SIG-M5 treated with dmso at 0.1 percent for 504 hours (cell line): ENCODE data around the gene CALR3.
A peak's percentile ranks its signal among the peaks of the same experiment; 100 is the strongest.
"Not testable (repeated sequence)": the region's sequence is repeated elsewhere in the genome, so short reads cannot be mapped to it uniquely, and the experiment has no call there.

Experiments used
- DNase-seq: peaks from one replicate; lab custom pipeline; 2025; ENCODE audit not compliant: unreplicated experiment; lab: John Stamatoyannopoulos, UW

CALR3 gene, protein sequence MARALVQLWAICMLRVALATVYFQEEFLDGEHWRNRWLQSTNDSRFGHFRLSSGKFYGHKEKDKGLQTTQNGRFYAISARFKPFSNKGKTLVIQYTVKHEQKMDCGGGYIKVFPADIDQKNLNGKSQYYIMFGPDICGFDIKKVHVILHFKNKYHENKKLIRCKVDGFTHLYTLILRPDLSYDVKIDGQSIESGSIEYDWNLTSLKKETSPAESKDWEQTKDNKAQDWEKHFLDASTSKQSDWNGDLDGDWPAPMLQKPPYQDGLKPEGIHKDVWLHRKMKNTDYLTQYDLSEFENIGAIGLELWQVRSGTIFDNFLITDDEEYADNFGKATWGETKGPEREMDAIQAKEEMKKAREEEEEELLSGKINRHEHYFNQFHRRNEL

DNA sequence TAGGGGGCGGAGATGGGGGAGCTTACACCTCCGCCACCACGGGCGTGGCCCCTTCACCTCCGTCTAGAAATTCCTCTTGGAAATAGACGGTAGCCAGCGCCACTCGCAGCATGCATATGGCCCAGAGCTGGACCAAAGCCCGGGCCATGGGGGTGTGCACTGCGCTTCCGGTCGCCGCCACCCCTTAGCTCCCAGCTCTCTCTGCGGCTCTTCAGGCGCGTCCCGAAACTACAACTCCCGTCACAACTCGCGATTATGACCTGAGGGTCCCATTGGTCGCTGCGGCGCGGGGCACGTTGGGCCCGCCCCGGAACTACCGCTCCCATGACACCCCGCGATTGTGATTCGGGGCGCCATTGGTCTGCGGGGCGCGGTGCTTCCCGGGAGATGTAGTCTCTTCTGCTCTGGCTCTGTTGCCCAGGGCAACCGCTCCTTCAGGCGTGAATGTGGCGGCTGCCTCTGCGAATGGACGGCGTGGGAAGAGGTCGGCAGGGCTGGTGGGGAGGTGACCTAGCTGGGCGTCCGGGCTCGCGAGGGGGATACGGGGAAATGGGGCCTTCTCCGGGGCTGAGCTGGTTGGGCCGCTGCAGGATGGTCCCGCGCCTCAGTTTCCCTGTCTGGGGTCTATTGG, at the start of gene CALR3, which contains the start of gene C19orf44:
TSS of gene CALR3 (minus strand) at position 186 of the 631 bp plus-strand sequence. CDS start at position 148, 38 bp downstream.
TSS of gene C19orf44 (plus strand) at position 413 of the 631 bp plus-strand sequence. CDS start 4,399 bp downstream, outside the sequence.
- DNase-seq: peak; percentile 98

DNA sequence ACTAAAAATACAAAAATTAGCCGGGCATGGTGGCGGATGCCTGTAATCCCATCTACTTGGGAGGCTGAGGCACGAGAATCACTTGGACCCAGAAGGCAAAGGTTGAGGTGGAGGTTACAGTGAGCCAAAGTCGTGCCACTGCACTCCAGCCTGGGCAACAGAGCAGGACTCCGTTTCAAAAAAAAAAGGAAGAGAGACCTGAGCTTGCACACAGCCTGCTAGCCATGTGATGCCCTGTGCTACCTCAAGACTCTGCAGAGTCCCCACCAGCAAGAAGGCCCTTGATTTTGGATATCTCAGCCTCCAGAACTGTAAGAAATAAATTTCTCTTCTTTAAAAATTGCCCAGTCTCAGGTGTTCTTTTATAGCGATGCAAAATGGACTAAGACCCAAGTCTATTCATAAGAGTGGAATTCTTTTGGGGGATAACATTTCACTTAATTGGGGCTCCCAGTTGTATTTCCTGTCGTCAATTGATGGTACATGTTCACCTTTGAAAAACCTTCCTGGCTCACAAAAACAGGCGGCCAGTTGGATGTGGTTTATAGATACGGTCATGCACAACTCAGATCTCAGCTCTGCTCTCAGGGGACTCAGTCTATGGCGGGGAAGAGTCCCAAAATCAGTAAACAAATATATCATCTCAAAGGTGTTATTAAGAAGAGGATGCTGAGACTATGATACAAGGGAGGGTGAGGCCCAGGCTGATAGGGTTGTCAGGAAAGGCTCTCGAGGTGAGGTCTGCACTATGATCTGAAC, 48.7 kb upstream of the CALR3 start:
- DNase-seq: no peak

DNA sequence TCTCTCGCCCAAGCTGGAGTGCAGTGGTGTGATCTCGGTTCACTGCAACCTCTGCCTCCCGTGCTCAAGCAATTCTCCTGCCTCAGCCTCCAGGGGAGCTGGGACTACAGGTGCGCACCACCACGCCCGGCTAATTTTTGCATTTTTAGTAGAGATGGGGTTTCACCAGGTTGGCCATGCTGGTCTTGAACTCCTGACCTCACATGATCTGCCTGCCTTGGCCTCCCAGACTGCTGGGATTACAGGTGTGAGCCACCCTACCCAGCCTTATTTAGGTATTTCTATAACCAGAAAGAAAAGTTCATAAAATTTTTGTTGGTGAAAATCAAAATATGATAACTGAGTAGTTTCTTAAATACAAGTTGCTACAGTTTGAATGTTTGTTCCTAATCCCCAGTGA, 47.8 kb upstream of the CALR3 start:
- DNase-seq: not testable (repeated sequence)

DNA sequence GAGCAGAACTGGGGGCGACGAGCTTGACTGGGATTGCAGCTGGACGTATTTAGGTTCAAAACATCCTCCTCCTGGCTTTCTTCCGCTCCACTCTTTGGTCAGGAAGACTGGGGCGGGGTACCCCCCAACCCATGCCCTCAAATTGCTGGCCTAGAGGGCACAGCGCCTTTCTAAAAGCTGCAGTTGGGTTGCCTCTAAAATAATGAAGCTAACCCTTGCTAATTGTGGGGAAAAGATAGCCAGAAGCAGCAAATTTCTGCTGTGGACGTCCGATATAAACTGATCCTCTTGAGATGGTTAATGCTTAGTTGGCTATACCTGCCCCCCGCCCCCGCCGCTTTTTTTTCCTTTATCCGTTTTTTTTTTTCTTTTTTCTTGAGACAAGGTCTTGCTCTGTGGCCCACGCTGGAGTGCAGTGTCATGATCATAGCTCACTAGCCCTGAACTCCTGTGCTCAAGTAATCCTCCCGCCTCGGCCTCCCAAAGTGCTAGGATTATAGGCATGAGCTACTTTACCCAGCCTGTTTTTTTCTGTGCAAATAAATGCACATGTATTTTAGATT, 47.0 kb upstream of the CALR3 start:
- DNase-seq: no peak

DNA sequence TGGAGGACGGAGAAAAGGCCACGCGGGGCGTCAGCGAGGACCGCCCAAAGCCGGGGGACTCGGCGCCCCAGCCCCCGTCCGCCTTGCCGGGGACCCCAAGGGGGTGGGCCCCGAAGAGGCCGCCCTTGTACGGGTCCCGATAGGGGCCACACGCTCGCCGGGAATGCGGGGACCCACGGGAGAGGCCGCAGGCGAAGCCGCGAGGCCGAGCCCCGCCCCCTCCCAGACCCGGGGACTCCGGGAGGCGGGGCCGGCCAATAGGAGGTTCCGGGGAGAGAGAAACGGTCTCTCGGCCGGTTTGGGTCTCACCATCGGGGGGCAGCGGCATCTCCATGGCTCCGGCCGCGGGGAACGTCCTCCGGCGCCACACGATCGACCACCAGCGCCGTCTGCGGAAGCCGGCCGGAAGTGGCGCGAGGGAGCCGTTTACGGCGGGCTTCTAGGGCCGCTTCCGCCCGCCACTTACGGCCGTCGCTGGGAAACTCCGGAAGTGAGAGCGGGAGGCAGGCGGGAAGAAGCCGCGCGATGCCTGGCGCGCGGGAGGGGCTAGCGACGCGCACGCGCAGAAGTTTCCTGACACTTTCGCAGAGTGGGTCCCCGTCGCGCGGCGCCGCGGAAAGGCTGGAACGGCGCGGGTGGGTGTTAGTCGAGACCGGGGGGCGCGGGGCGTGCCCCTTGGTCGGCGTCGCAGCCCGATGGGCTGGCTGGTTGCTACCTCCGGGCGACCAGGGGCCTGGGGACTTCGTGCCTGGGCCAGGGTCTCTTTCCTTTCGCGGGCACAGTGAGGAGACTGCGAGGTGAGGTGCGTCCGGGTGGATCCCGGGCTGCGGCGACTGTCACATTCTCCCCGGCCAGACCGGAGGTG, 46.3 kb upstream of the CALR3 start, which contains the start of gene CHERP:
TSS of gene CHERP (minus strand) at position 393 of the 865 bp plus-strand sequence. CDS start at position 334, 59 bp downstream.
- peak; percentile 93 for DNase-seq

DNA sequence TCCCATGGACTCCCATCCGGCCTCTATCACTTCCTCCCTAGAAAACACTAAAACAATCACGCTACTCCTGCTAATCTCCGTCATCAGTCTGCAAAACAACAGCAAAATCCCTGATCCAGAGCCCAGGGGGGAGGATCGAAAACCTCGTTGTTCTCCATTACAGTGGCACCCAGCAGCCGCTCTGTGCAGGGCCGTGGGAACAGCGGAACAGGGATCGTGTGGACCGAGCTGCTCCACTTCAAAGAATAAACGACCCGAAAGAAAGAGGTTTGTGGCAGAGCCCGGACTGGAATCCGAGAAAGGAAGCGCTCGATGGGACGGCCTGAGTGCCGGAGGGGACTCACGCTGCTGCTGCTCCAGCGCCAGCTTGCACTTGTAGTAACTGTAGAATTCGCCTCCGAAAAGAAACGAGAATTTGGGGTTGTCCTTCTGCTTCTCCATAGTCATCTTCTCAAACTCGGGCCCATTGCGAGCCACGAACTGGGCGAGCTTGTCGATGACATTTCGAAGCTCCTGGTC, 45.6 kb upstream of the CALR3 start:
- DNase-seq: no peak

DNA sequence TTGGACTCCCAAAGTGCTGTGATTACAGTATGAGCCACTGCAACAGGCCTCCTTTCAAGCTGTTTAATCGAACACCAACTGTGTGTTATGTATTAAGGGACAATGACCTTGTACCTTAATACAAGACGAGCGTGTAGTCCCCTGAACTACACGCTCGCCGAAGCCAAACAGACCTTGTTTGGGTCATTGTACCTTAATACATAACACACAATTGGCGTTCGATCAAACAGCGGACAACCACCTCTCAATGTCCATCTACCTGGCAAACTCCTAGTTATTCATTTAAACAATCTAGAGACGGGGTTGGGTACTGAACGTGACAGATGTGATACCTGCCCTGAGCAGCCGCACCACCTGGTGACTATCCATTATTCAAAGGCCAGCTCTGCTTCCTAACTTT, 45.0 kb upstream of the CALR3 start:
- no peak for DNase-seq

DNA sequence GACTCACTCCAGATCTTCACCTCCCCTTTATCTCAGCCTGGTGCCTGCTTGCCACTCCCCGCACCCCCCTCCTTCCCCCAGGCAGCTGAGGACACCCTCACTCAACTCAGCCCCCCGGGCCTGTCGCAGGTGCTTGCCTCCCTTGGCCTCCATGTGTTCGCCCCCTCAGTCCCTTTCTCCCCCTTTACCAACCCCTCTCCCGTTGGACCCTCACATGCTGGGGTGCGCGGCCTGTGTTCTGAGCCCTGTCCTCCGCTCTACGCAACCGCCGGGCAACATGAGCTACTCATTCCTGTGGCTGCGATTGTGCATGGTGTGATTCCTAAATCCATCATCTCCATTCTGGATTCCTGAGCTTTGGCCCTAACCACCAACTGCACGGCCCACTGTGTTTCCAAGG, 41.1 kb upstream of the CALR3 start:
- DNase-seq: no peak

DNA sequence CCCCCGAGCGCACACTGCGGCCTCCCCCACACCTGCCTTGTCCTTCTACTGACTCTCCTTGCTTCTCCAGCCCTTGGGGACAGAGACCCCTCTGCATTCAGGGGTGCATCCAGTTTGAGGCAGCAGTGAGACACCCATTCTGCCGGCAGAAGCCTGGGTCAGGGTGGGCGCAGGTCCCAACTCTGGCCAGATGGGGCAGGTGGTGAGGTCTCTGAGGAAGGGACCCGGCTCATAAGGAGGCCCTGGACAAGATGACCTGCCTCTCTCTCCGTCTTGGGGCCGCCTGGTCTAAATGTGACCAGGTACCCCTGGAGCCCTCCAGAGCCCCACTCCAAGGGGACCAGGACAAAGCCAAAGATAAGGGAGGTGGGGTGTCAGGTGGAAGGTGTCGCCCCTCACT, 40.2 kb upstream of the CALR3 start:
- no peak for DNase-seq

DNA sequence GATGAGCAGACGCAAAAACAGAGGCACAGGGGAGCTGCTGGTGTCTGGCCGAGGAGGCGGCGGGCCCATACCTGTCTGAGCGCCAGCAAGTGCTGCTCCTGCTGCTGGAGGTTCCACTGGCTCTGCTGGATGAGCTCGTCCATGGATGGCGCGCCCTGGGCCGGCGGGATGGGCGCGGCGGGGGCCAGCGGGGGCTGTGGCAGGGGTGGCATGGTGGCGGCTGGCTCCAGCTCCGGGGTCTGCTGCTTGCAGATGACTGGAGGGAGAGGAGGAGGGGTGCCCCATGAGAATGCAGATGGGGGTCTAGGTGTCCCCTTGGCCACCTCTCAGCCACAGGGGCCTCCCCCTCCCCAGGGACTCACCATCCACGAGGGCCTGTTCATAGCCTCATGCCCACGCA, 39.4 kb upstream of the CALR3 start:
- DNase-seq: no peak

DNA sequence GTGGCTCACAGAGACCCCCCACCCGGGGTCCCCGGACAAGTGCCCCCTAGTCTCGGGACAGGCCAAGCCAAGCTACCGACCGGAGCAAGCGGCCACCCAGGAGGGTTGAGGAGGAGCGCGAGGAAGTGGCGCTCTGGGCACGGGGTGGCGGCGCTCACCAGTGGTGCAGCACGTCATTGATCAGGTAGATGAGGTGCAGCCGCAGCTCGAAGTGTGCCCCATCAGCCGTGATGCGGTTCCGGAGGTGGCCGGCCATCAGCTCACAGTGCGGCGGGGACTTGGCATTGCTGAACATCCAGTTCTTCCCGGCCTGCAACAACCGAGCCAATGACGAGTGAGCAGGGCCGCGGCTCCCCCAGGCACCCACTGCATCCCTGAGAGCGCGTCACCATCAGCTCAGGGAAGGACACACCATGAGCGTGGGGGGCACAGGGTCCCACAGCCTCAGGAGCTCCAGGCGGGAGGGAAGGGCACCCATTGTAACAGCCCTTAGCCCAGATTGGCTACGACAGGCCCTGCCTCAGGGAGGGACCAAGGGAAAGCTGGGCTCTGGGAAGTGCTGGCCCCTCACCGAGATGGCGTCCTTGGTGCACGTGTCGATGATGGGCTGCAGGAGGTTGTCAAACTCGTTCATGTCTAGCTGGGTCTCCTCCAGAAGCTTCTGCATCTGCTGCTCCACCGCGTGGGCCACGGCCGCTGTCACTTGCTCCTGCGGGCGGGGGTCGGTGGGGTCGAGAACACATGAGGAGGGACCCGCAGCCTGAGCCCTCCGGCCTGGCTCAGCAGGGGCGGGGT, 36.7 kb upstream of the CALR3 start:
- no peak for DNase-seq

DNA sequence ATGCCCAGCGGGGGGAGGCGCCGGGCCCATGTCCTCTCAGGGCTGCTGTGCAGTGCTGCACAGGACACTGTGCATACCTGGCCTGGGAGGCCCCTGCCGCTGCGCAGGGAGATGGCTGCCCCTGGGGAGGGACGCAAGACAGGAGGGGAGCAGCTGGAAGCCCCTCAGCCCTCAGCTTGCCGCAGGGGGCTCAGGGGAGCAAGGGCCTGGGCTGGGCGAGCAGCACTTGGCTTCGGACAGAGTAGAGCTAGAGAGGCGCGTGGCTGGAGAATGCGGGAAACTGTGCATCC, 35.4 kb upstream of the CALR3 start:
- DNase-seq: no peak

DNA sequence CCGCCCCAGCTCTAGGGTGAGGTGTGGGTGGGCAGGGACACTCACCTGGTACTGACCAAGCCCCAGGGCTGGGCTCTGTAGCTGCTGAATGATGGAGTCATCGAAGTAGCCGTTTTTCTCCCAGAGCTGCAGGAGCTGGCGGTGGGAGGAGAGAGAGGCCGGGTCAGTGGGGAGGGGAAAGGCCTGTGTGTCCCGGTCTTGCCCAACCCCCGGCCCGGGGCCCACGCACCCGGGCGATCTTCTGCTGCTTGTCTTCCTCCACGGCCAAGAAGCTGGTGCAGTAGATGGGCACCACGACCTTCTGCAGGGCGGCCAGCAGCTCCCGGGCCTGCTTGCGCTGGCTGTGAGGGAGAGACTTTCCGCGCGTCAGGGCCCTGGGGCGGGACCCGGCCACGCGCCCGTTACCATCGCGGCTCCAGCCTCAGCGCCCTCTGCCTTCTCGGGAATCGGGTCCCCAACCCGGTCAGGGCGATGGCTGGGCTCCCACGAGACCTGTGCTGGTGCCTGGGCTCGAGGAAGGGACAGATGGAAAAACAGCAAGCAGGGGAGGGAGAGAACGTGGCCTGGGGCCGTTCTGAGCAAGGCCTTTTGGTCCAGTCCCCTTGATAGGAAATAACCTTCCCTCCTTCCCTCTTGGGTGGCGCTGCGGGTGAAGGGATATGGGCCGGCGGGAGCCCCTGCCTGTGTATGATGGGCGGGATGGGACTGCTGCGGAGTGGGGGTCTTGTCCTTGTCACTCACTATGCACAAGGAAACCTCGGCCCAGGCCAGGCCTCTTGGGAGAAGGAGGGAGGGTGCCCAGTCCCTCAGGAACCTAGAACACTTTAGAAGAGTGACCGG, 34.8 kb upstream of the CALR3 start:
- no peak for DNase-seq

DNA sequence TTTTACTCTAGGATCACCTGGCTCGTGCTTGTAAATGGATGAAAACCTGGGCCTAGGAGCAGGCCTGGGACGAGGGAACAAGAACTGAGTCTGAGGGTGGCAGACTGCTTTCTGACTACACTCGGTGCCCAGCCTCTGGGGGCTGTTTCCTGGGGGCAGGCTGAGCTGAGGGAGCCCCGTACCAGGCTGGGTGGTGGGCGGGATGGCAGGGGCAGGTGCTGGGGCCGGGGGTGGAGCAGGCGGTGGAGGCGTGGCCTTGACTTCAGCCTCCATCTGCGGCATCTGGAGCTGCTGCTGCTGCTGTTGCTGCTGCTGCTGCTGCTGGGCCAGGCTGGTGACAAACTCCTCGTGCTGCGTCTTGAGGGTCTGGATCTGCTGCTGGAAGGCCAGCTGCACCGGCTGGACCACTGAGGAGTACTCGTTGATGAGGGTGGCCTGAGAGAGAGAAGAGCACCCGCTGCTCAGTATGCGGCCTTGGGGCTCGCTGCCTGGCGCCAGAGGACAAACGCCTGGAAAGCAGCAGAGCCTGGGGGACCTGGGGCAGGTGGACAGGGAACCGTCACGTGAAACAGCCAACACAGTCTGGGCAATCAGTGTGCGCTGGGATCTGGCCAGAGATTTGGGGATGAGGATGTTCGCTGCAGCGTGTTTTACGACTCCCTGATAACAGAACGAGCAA, 33.6 kb upstream of the CALR3 start:
- DNase-seq: no peak

DNA sequence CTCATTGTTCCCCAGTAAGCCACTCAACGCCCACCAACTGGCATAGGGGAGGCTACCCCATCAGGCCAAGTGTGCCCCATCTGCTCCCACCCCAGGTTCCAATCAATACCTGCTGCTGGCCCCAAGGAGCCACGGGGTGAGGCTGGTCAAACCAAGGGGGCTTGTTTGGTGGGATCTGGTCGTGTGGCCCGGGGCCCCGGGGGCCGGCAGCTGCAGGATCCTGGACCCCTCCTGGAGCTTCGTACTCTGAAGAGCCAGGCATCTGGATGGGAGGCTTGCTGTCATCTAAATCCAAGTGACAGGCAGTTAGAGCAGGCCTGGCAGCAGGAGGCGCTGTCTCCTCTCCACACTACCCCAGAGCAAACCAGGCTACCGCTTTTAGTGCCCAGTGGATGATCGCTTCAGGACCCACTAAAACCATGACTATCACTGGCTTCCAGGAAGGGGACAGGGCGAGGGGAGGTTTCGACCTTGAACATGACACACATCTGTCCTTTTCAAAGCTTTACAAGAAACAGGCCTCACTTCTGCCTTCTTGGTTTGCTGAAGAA, 32.1 kb upstream of the CALR3 start:
- DNase-seq: peak; percentile 37

DNA sequence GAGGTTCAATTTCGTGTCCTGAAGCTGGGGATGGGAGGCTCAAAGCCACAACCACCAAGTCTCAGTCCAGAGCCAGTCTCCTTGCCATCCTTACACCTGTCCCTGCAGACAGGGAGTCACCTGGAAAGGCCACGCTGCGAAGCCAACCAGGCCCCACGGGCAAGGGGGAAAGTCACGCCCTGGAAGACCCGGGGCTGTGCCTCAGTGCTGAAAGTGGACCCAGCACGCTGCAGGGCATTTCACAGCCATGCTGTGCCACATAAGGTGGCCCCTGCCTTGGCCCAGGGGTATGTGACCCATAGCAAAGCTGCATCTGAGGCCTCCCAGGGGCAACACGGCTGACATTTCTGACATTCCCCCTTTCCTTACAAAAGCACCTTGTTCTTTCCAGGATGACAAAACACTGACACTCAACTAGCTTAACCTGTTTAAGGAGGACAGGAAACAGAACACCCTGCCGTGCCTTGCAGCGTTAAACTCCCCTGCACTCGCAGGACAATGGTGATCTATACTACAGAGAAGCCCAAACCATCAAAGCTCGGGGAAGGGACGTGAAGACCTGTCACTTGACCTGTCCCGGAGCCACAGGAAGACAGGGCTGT, 31.5 kb upstream of the CALR3 start:
- DNase-seq: no peak

DNA sequence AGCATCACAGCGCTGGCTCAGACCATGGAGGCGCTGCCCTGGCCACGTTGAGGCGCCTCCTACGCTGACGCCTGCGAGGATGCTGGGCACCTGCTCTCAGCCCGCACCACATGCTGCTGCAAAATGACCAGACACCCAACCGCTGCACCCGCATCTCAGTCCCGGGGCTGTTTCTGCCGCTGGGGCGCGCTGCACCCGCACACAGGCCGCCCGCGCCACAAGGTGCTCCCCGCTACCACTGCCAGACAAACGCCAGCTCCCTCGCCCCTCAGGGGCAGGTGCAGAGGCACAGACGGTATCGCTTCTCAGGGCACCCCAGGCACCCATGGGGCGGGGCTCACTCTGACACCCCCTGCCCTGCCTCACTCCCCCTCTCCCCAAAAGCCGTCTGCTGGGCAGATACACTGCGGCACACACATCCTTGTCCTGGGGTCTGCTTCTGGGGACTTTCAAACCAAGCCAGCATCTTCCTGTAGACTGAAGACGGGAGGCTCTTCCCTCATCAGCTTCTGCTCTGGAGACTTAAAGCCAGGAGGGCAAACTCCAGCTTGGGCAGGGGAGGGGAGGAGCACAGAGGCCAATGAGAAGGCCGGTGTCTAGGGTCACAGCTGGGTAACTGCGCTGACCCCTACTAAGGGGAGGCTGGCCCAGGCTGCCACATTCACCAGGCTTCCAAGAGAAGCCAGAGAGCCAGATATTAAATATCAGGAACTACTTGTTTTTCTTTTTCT, 29.9 kb upstream of the CALR3 start:
- no peak for DNase-seq
